HCT116 (cell line): Measurements from ENCODE around the gene ADD1. TPM values are rescaled to one million over a fixed set of nuclear protein-coding genes. Genes with fewer than 3 reads are reported as not detected.

Experiments used
- ATAC-seq: fragments of 200-7000 bp; cut with Tn5 transposase; 2 replicates; pipeline ENCODE4 v1.9.1; 2020; ENCODE audit warnings: mild to moderate bottlenecking, moderate library complexity
- BruUV-seq: library from RNA; stranded (reverse); fragments of 400-500 nt; replicated peaks from 2 replicates; lab custom pipeline; 2021; lab: Mats Ljungman, UMichigan
- CTCF ChIA-PET: fragments of 300-600 bp; sonication (Branson Sonifier 250); formaldehyde crosslinking; loops from one replicate; lab custom pipeline; 2021; ENCODE audit warnings: antibody characterized with exemption; lab: Charles Lee
- POLR2A ChIA-PET: fragments of 300-600, 350-600 bp; sonication (Branson Sonifier 250); formaldehyde crosslinking; loops from one replicate; lab custom pipeline; 2021; ENCODE audit warnings: antibody characterized with exemption; lab: Charles Lee
- RAD21 ChIA-PET, 2 experiments: fragments of 300-600 bp; sonication (Branson Sonifier 250); formaldehyde crosslinking; loops; one replicate each; lab custom pipeline; 2023; ENCODE audit warnings: low total read pairs in 2 of 2; ENCODE audit not compliant: uncharacterized antibody in 2 of 2, unreplicated experiment in 2 of 2, low non-redundant PET in 1 of 2; lab: Charles Lee
- DNase-seq: peaks from one replicate; pipeline ENCODE4 v3.0.0-alpha.2; 2010; ENCODE audit warnings: low read depth, low spot score
- H2AFZ ChIP-seq: fragments of 200-600 bp; shearing (Covaris generic), sonication (generic); 2 replicates; pipeline ENCODE4 v1.6.1; 2017; ENCODE audit warnings: low read depth, mixed run types, mixed read lengths, antibody characterized with exemption, low read length; ENCODE audit not compliant: poor library complexity, severe bottlenecking
- H3K27ac ChIP-seq: 2 replicates; pipeline ENCODE4 v1.5.1; 2012; ENCODE audit warnings: low read depth, low read length
- H3K27me3 ChIP-seq: fragments of 200-600 bp; sonication (generic); 2 replicates; pipeline ENCODE4 v1.6.1; 2016; ENCODE audit warnings: mixed run types, low read length, mixed read lengths; ENCODE audit not compliant: insufficient read depth
- H3K36me3 ChIP-seq, 2 experiments: fragments of 200-500 bp in 1 of 2; fragments of 200-600 bp in 1 of 2; sonication (Bioruptor generic) in 1 of 2; sonication (generic) in 1 of 2; 2 replicates each; pipeline versions ENCODE4 v1.5.1 to v1.6.1; 2014 to 2016; ENCODE audit warnings: low read length in 2 of 2, inconsistent platforms in 1 of 2, mixed read lengths in 1 of 2, mixed run types in 1 of 2; ENCODE audit not compliant: insufficient read depth in 2 of 2, control insufficient read depth in 1 of 2
- H3K4me1 ChIP-seq, 2 experiments: fragments of 200-600 bp in 1 of 2; sonication (generic) in 1 of 2; 2 replicates each; pipeline versions ENCODE4 v1.5.1 to v1.6.1; 2012 to 2017; ENCODE audit warnings: low read length in 2 of 2, inconsistent platforms in 1 of 2, mild to moderate bottlenecking in 1 of 2, mixed read lengths in 1 of 2, mixed run types in 1 of 2, moderate library complexity in 1 of 2; ENCODE audit not compliant: insufficient read depth in 2 of 2, control insufficient read depth in 1 of 2
- H3K4me2 ChIP-seq: fragments of 200-600 bp; sonication (generic); 2 replicates; pipeline ENCODE4 v1.6.1; 2017; ENCODE audit warnings: mixed run types, low read length, mixed read lengths
- H3K4me3 ChIP-seq, 2 experiments: fragments of 200-600 bp in 1 of 2; sonication (generic) in 1 of 2; replicated peaks in 1 of 2; 2 replicates each; pipeline ENCODE4 v1.5.1; 2011 to 2016; ENCODE audit warnings: low read length in 2 of 2, control low read depth in 1 of 2, low read depth in 1 of 2, mild to moderate bottlenecking in 1 of 2, mixed read lengths in 1 of 2, mixed run types in 1 of 2
- H3K79me2 ChIP-seq: fragments of 200-600 bp; sonication (generic); 2 replicates; pipeline ENCODE4 v1.6.1; 2017; ENCODE audit warnings: mild to moderate bottlenecking, mixed run types, low read length, moderate library complexity, mixed read lengths; ENCODE audit not compliant: insufficient read depth
- H3K9ac ChIP-seq: fragments of 200-600 bp; sonication (generic); 2 replicates; pipeline ENCODE4 v1.6.1; 2016; ENCODE audit warnings: low read length, mixed read lengths
- H3K9me2 ChIP-seq: fragments of 200-600 bp; sonication (generic), shearing (Covaris generic); 2 replicates; pipeline ENCODE4 v1.6.1; 2017; ENCODE audit warnings: mixed run types, mild to moderate bottlenecking, moderate library complexity; ENCODE audit not compliant: insufficient read depth
- H3K9me3 ChIP-seq, 2 experiments: fragments of 200-500 bp in 1 of 2; fragments of 200-600 bp in 1 of 2; sonication (Bioruptor generic) in 1 of 2; sonication (generic) in 1 of 2; 2 replicates each; pipeline ENCODE4 v1.6.1; 2014 to 2017; ENCODE audit warnings: low read length in 2 of 2, mixed read lengths in 2 of 2, inconsistent platforms in 1 of 2, low read depth in 1 of 2, mild to moderate bottlenecking in 1 of 2, mixed run types in 1 of 2, moderate library complexity in 1 of 2; ENCODE audit not compliant: control insufficient read depth in 1 of 2, insufficient read depth in 1 of 2
- H4K20me1 ChIP-seq: fragments of 200-600 bp; sonication (generic), shearing (Covaris generic); 2 replicates; pipeline ENCODE4 v1.6.1; 2017; ENCODE audit warnings: mixed run types, mild to moderate bottlenecking, moderate library complexity; ENCODE audit not compliant: insufficient read depth
- CBX3 ChIP-seq: IDR thresholded peaks from 2 replicates; pipeline ENCODE4 v1.6.1; 2012; ENCODE audit warnings: low read depth
- CTCF ChIP-seq, 3 experiments: fragments of 200-600 bp in 1 of 3; sonication (generic) in 1 of 3; IDR thresholded peaks in 2 of 3; conservative IDR thresholded peaks in 1 of 3; 2 replicates each; pipeline ENCODE4 v1.5.1; 2012 to 2017; ENCODE audit warnings: low read depth in 2 of 3, low read length in 2 of 3, antibody characterized with exemption in 1 of 3, borderline replicate concordance in 1 of 3, control low read depth in 1 of 3, mild to moderate bottlenecking in 1 of 3, mixed read lengths in 1 of 3, mixed run types in 1 of 3, moderate library complexity in 1 of 3; ENCODE audit not compliant: insufficient read depth in 1 of 3
- EZH2phosphoT487 ChIP-seq: fragments of 200-600 bp; IDR thresholded peaks from 2 replicates; pipeline ENCODE4 v1.6.1; 2018; ENCODE audit warnings: antibody characterized with exemption, borderline replicate concordance
- SRF ChIP-seq: IDR thresholded peaks from 2 replicates; pipeline ENCODE4 v1.6.1; 2012; ENCODE audit warnings: low read depth
- TCF7L2 ChIP-seq: IDR thresholded peaks from 2 replicates; pipeline ENCODE4 v1.7.0; 2011; ENCODE audit warnings: borderline replicate concordance, inconsistent platforms; ENCODE audit not compliant: insufficient read depth, insufficient read length; ENCODE audit errors: extremely low read depth
- intact Hi-C: fragments of 100-400 bp; cut with micrococcal nuclease; formaldehyde crosslinking; loops from 2 replicates; pipeline ENCODE4 v1.10.0; 2022
- total RNA-seq: library from RNA; stranded (reverse); gene quantifications from one replicate; pipeline ENCODE4 v1.2.1, GENCODE V29; 2021; ENCODE audit not compliant: unreplicated experiment

ADD1 gene
- total RNA-seq, 1 experiment from 2014 or later = 139 TPM

GRCh38 chr4:2961811-2962441 lies 118.3 kb downstream of the ADD1 start:
- Histone ChIP-seq H3K9me3 (no peaks in the 10 kb centered on the region), H3K4me1 (peaks cover 12 to 23% of the 10 kb centered on the region in 2 experiments; a peak in 3 of 4 replicates), H2AFZ (no peak overlapping the region), H3K27ac (peak overlapping the region; percentile 81; the same call in 1 of the 2 replicates), H3K9me2 (no peaks in the 10 kb centered on the region), H4K20me1 (peaks cover 6% of the 10 kb centered on the region; the same call in 1 of the 2 replicates), H3K27me3 (no peaks in the 10 kb centered on the region), H3K4me2 (peak overlapping the region; percentile 91), H3K4me3 (peak overlapping the region; percentile 63 to 94), H3K36me3 (peaks cover 20 to 29% of the 10 kb centered on the region in 2 experiments), H3K9ac (peak overlapping the region; percentile 97), H3K79me2 (peaks cover 58% of the 10 kb centered on the region)
- ChIA-PET CTCF (interaction anchor here (1.0 to 1.4 kb wide), 2 partner anchors 13 to 26 kb away, joined by 3 to 5 read pairs; no protein-coding TSS in a partner anchor), POLR2A (interaction anchor here (0.7 kb wide), 1 partner anchor 10 kb away, joined by 3 read pairs; no protein-coding TSS in a partner anchor), RAD21 (no interaction called here)
- TSS peak; percentile 72 for BruUV-seq
- DNase-seq (no peak), ATAC-seq (no peak)
- TF ChIP-seq SRF (no peak), EZH2phosphoT487 (no peak), CTCF (IDR thresholded peaks at IDR 0.05 in 2 of 3, conservative IDR thresholded peaks at IDR 0.05 in 1 of 3; ENCODE audit: borderline replicate concordance in 1 of 3, insufficient read depth in 1 of 3, low read depth in 2 of 3, low read length in 2 of 3) (0 out of 6 replicates have a peak, but pooled peaks of 1 of the 3 experiments have one; percentile 6)
- intact Hi-C loops = no loop called here

- CTCF ChIA-PET = interaction anchor here (1.0 to 3.9 kb wide), 4 partner anchors 13 to 199 kb away, joined by 3 to 23 read pairs (median 4); no protein-coding TSS in a partner anchor
- H4K20me1 ChIP-seq = peaks cover 6% of the 10 kb centered on the region; the same call in 1 of the 2 replicates
- no peak overlapping the region for H2AFZ ChIP-seq
- peak overlapping the region; percentile 97 for H3K9ac ChIP-seq
- peak; percentile 36 for TF ChIP-seq TCF7L2
- no peak for TF ChIP-seq CBX3
- no peaks in the 10 kb centered on the region for H3K9me2 ChIP-seq
- H3K4me1 ChIP-seq = peaks cover 12 to 23% of the 10 kb centered on the region in 2 experiments; a peak in 3 of 4 replicates
- POLR2A ChIA-PET = interaction anchor here (0.7 to 1.2 kb wide), 2 partner anchors 11 to 26 kb away, joined by 3 to 4 read pairs; no protein-coding TSS in a partner anchor
- peak overlapping the region; percentile 63 to 94 for H3K4me3 ChIP-seq
- DNase-seq (peak; percentile 12), ATAC-seq (peak; percentile 37)
- H3K27ac ChIP-seq = peak overlapping the region; percentile 81
- no peaks in the 10 kb centered on the region for H3K27me3 ChIP-seq
- no peaks in the 10 kb centered on the region for H3K9me3 ChIP-seq
- peaks cover 51% of the 10 kb centered on the region for H3K79me2 ChIP-seq
- BruUV-seq = no TSS peak
- H3K36me3 ChIP-seq = peaks cover 14 to 21% of the 10 kb centered on the region in 2 experiments
- peak overlapping the region; percentile 91 for H3K4me2 ChIP-seq
- RAD21 ChIA-PET = no interaction called here
- intact Hi-C loops = no loop called here
Measured at GRCh38 chr4:2962614-2963174, 119.0 kb downstream of the ADD1 start.
